Measurements from ENCODE around the gene DCXR.

- TF ChIP-seq CTCF (IDR thresholded peaks at IDR 0.05; ENCODE audit: low read length) (no peak), EZH2 (IDR thresholded peaks at IDR 0.05; ENCODE audit: borderline replicate concordance, low read length) (no peak)
Measured at GRCh38 chr17:82049521-82049971, 12.0 kb upstream of the DCXR start.

Data from OCI-LY1 (cell line).